Peyer's patch (tissue), 4 donors: ENCODE measurements around the gene EEF1A2.

ENCODE experiments used
- CTCF ChIP-seq, 6 experiments: fragments of 450-650 bp in 4 of 6; fragments of 200-600 bp in 2 of 6; sonication (generic) in 1 of 6; IDR thresholded peaks; one replicate each; pipeline ENCODE4 v1.5.1; 2017 to 2019; ENCODE audit warnings: antibody characterized with exemption in 6 of 6, mild to moderate bottlenecking in 3 of 6, moderate library complexity in 1 of 6
- POLR2A ChIP-seq, 2 donors: fragments of 450-650 bp; IDR thresholded peaks; one replicate each; pipeline ENCODE4 v1.5.1; 2017; ENCODE audit warnings: antibody characterized with exemption in 2 of 2, mild to moderate bottlenecking in 2 of 2, moderate library complexity in 2 of 2

GRCh38 chr20:63499338-63499969 lies 571 bp upstream of the EEF1A2 start:
- TF ChIP-seq CTCF (IDR thresholded peaks at IDR 0.05) (no peak), POLR2A (IDR thresholded peaks at IDR 0.05) (no peak)
